ENCODE results near the gene UTP14C. TPM values are rescaled to one million over a fixed set of nuclear protein-coding genes. Genes with fewer than 3 reads are reported as not detected.
A peak's percentile ranks its signal among the peaks of the same experiment; 100 is the strongest.

UTP14C gene
- total RNA-seq, 1 experiment from 2014 or later = 19.8 TPM

- H3K27ac Mint-ChIP-seq = peak overlapping the region; percentile 4 to 82 (median 53); a peak in 6 of 7 replicates
- H3K4me1 Mint-ChIP-seq = peaks cover 54 to 66% of the 10 kb centered on the region in 2 experiments
- H3K4me2 ChIP-seq (ENCODE audit: insufficient read depth, insufficient read length, low read length) = peak overlapping the region; percentile 3
- H3K27ac ChIP-seq (ENCODE audit: insufficient read length, low read depth, low read length) = no peak overlapping the region
- H2BK120ac ChIP-seq (ENCODE audit: low read depth, low read length, poor library complexity, severe bottlenecking) = no peak overlapping the region
- no peak overlapping the region for H4K5ac ChIP-seq (ENCODE audit: insufficient read length, low read depth, low read length)
- no peak overlapping the region for H3K4ac ChIP-seq (ENCODE audit: low read depth, low read length)
- H4K20me1 ChIP-seq (ENCODE audit: control insufficient read depth, insufficient read depth, insufficient read length) = no peaks in the 10 kb centered on the region
- no peaks in the 10 kb centered on the region for H3K23me2 ChIP-seq (ENCODE audit: insufficient read length, low read depth, low read length, poor library complexity, severe bottlenecking)
- H2AK5ac ChIP-seq (ENCODE audit: insufficient read length, low read length) = no peak overlapping the region
- H2BK12ac ChIP-seq (ENCODE audit: insufficient read length, low read depth, low read length) = no peak overlapping the region
- no peaks in the 10 kb centered on the region for H3K79me2 ChIP-seq (ENCODE audit: insufficient read depth, low read length)
- H3K4me3 Mint-ChIP-seq = no peak overlapping the region
- H3K18ac ChIP-seq (ENCODE audit: insufficient read length, low read depth, low read length) = peak overlapping the region; percentile 42
- H3T11ph ChIP-seq (ENCODE audit: low read length) = no peak overlapping the region
- no peak overlapping the region for H2BK20ac ChIP-seq (ENCODE audit: low read depth, low read length, poor library complexity, severe bottlenecking)
- no CpG with 5 or more reads among the region's 6 CpGs for WGBS (ENCODE audit: extremely low coverage, insufficient read length, low lambda C conversion rate)
- TF ChIP-seq CTCF (conservative IDR thresholded peaks at IDR 0.05) = no peak
- H3K4me1 ChIP-seq (ENCODE audit: insufficient read depth, low read length) = peaks cover 8% of the 10 kb centered on the region; the same call in 1 of the 2 replicates
- H2BK5ac ChIP-seq (ENCODE audit: insufficient read length, low read length) = no peak overlapping the region
- H3K79me1 ChIP-seq (ENCODE audit: insufficient read depth, low read depth, low read length, poor library complexity, severe bottlenecking) = no peaks in the 10 kb centered on the region
- no peak overlapping the region for H2BK15ac ChIP-seq (ENCODE audit: low read depth, low read length)
- H3K27me3 Mint-ChIP-seq (ENCODE audit: low read depth) = peaks cover 1% of the 10 kb centered on the region; the same call in 1 of the 2 replicates
- H3K27me3 ChIP-seq (ENCODE audit: insufficient read depth, low read length) = no peaks in the 10 kb centered on the region
- no peak overlapping the region for H4K8ac ChIP-seq (replicated peaks; ENCODE audit: insufficient read length, low read depth, low read length)
- H3K56ac ChIP-seq (ENCODE audit: insufficient read length, low read depth, low read length) = no peak overlapping the region
- H3K9me3 Mint-ChIP-seq = no peaks in the 10 kb centered on the region
- H3K9me3 ChIP-seq (ENCODE audit: control insufficient read depth, low read depth, low read length) = no peaks in the 10 kb centered on the region
- H2AFZ ChIP-seq (ENCODE audit: low read length) = no peak overlapping the region
- H3K23ac ChIP-seq (ENCODE audit: insufficient read length, low read depth, low read length) = no peak overlapping the region
- no peak overlapping the region for H4K91ac ChIP-seq (ENCODE audit: insufficient read length, low read depth, low read length)
- no peak for DNase-seq
- no peaks in the 10 kb centered on the region; a peak in 1 of 7 replicates for H3K36me3 Mint-ChIP-seq (ENCODE audit: insufficient read depth in 1 of 3, low read depth in 3 of 3)
- H3K9ac ChIP-seq (ENCODE audit: extremely low read depth, insufficient read length, low read length) = no peak overlapping the region
- peak overlapping the region; percentile 32; the same call in 1 of the 2 replicates for H3K14ac ChIP-seq (ENCODE audit: insufficient read depth, low read length)
Observed at GRCh38 chr13:51998723-51999509, 25.6 kb upstream of the UTP14C start.
